ENCODE data around the gene CCDC177. TPM values are rescaled to one million over a fixed set of nuclear protein-coding genes. Genes with fewer than 3 reads are reported as not detected.

The CCDC177 gene
- polyA plus RNA-seq, 2 of the 4 experiments (the other 2 are of a cell fraction) = not detected

GRCh38 chr14:69612783-69613130 is 38.1 kb upstream of the CCDC177 start:
- H3K4me3 ChIP-seq = peak overlapping the region; percentile 95
- TF ChIP-seq FOSB (CRISPR knock-in tag; IDR thresholded peaks at IDR 0.05) (no peak), HOXA7 (CRISPR knock-in tag; IDR thresholded peaks at IDR 0.05) (no peak), RCOR1 (IDR thresholded peaks at IDR 0.05; ENCODE audit: low read depth, low read length) (no peak), MAFK (IDR thresholded peaks at IDR 0.05; ENCODE audit: partially characterized antibody) (no peak), HES2 (IDR thresholded peaks at IDR 0.05) (no peak), MAX (IDR thresholded peaks at IDR 0.05) (peak; percentile 27; the same call in 1 of the 2 replicates), HOXB13 (CRISPR knock-in tag; IDR thresholded peaks at IDR 0.05; ENCODE audit: low read depth) (no peak), EHF (CRISPR knock-in tag; IDR thresholded peaks at IDR 0.05) (no peak)
- TF ChIP-seq, protein P1, sequence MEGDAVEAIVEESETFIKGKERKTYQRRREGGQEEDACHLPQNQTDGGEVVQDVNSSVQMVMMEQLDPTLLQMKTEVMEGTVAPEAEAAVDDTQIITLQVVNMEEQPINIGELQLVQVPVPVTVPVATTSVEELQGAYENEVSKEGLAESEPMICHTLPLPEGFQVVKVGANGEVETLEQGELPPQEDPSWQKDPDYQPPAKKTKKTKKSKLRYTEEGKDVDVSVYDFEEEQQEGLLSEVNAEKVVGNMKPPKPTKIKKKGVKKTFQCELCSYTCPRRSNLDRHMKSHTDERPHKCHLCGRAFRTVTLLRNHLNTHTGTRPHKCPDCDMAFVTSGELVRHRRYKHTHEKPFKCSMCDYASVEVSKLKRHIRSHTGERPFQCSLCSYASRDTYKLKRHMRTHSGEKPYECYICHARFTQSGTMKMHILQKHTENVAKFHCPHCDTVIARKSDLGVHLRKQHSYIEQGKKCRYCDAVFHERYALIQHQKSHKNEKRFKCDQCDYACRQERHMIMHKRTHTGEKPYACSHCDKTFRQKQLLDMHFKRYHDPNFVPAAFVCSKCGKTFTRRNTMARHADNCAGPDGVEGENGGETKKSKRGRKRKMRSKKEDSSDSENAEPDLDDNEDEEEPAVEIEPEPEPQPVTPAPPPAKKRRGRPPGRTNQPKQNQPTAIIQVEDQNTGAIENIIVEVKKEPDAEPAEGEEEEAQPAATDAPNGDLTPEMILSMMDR (IDR thresholded peaks at IDR 0.05) = peak; percentile 33; the same call in 2 of the 3 replicates
- TF ChIP-seq, protein P2, sequence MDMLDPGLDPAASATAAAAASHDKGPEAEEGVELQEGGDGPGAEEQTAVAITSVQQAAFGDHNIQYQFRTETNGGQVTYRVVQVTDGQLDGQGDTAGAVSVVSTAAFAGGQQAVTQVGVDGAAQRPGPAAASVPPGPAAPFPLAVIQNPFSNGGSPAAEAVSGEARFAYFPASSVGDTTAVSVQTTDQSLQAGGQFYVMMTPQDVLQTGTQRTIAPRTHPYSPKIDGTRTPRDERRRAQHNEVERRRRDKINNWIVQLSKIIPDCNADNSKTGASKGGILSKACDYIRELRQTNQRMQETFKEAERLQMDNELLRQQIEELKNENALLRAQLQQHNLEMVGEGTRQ (IDR thresholded peaks at IDR 0.05) = no peak
- POLR2A ChIA-PET = no interaction called here
- DNase-seq (ENCODE audit: low read depth in 1 of 2, low spot score in 1 of 2) = no peak
- H3K4me2 ChIP-seq = peak overlapping the region; percentile 93
- FAIRE-seq = no peak
- ATAC-seq = no peak; a peak in 1 of 6 replicates
- CTCF ChIA-PET = interaction anchor here (0.8 to 2.1 kb wide), 17 partner anchors 17 to 114 kb away, joined by 3 to 10 read pairs (median 3); no protein-coding TSS in a partner anchor
- H3K27ac ChIP-seq = peak overlapping the region; percentile 83 to 93; a peak in 5 of 6 replicates
- no peaks in the 10 kb centered on the region for H3K9me3 ChIP-seq
- WGBS (ENCODE audit: missing lambda C conversion rate) = 70% methylated on average over 2 of the region's 2 CpGs
- H3K4me1 ChIP-seq = peaks cover 18% of the 10 kb centered on the region

- peak overlapping the region; percentile 83 to 93 for H3K27ac ChIP-seq
- FAIRE-seq = no peak
- TF ChIP-seq SMC3 (IDR thresholded peaks at IDR 0.05) = no peak; the same call in 2 of the 3 replicates
- no peak for TF ChIP-seq ZNF302 (CRISPR knock-in tag; IDR thresholded peaks at IDR 0.05)
- TF ChIP-seq CBX2 (IDR thresholded peaks at IDR 0.05; ENCODE audit: borderline replicate concordance, low read depth) = no peak
- TF ChIP-seq, protein P1 (IDR thresholded peaks at IDR 0.05) = no peak
- TF ChIP-seq RCOR1 (IDR thresholded peaks at IDR 0.05; ENCODE audit: low read depth, low read length) = no peak
- TF ChIP-seq, protein P3, sequence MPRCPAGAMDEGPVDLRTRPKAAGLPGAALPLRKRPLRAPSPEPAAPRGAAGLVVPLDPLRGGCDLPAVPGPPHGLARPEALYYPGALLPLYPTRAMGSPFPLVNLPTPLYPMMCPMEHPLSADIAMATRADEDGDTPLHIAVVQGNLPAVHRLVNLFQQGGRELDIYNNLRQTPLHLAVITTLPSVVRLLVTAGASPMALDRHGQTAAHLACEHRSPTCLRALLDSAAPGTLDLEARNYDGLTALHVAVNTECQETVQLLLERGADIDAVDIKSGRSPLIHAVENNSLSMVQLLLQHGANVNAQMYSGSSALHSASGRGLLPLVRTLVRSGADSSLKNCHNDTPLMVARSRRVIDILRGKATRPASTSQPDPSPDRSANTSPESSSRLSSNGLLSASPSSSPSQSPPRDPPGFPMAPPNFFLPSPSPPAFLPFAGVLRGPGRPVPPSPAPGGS (IDR thresholded peaks at IDR 0.05) = no peak
- no peak for TF ChIP-seq HDAC2 (IDR thresholded peaks at IDR 0.05)
- TF ChIP-seq CHD4 (IDR thresholded peaks at IDR 0.05; ENCODE audit: borderline replicate concordance) = no peak
- no peak for TF ChIP-seq NFE2L2 (conservative IDR thresholded peaks at IDR 0.05; ENCODE audit: low read length)
- no peak for TF ChIP-seq RNF2 (IDR thresholded peaks at IDR 0.05; ENCODE audit: borderline replicate concordance, low read depth)
- TF ChIP-seq JUNB (IDR thresholded peaks at IDR 0.05) = no peak
- TF ChIP-seq ZFP36 (IDR thresholded peaks at IDR 0.05; ENCODE audit: borderline replicate concordance, partially characterized antibody) = no peak
- TF ChIP-seq ESRRA (IDR thresholded peaks at IDR 0.05; ENCODE audit: borderline replicate concordance, low read length) = no peak
- no peak for TF ChIP-seq RFX5 (IDR thresholded peaks at IDR 0.05)
- TF ChIP-seq KDM5A (IDR thresholded peaks at IDR 0.05) = no peak
- peak overlapping the region; percentile 93 for H3K4me2 ChIP-seq
- H3K9me3 ChIP-seq = no peaks in the 10 kb centered on the region
- DNase-seq (ENCODE audit: low read depth in 1 of 2, low spot score in 1 of 2) = peak in 1 of 2 experiments; percentile 27
- H3K4me1 ChIP-seq = peaks cover 22% of the 10 kb centered on the region
- H3K4me3 ChIP-seq = peak overlapping the region; percentile 95
- ATAC-seq = peak; percentile 67 to 76
- 18% methylated on average over 19 of the region's 47 CpGs for WGBS (ENCODE audit: missing lambda C conversion rate)
- ChIA-PET CTCF (interaction anchor here (0.5 to 2.1 kb wide), 18 partner anchors 18 to 115 kb away, joined by 3 to 10 read pairs (median 3); no protein-coding TSS in a partner anchor), POLR2A (interaction anchor here (1.1 kb wide), 1 partner anchor 21 kb away, joined by 3 read pairs; no protein-coding TSS in a partner anchor)
Measured at GRCh38 chr14:69612014-69612782, 37.5 kb upstream of the CCDC177 start.
